Activated naive CD4-positive, alpha-beta T cell treated with anti-CD3 and anti-CD28 coated beads for 36 hours (primary cell): ENCODE data around the gene FAM131C. TPM values are rescaled to one million over a fixed set of nuclear protein-coding genes. Genes with fewer than 3 reads are reported as not detected.
"Not testable (repeated sequence)": the region's sequence is repeated elsewhere in the genome, so short reads cannot be mapped to it uniquely, and the experiment has no call there.

Experiments used
- CTCF ChIA-PET: fragments of 350-600 bp; sonication (Branson Sonifier 250); formaldehyde crosslinking; loops from one replicate; lab custom pipeline; 2021; ENCODE audit warnings: antibody characterized with exemption; lab: Charles Lee
- DNase-seq: peaks from one replicate; pipeline ENCODE4 v3.0.0-alpha.2; 2020
- H3K27ac Mint-ChIP-seq: one replicate; pipeline ENCODE4 v1.8.0; 2021; ENCODE audit warnings: mild to moderate bottlenecking, mixed read lengths
- H3K27me3 Mint-ChIP-seq: one replicate; pipeline ENCODE4 v1.8.0; 2021; ENCODE audit warnings: low read depth, mixed read lengths
- H3K36me3 Mint-ChIP-seq: one replicate; pipeline ENCODE4 v1.8.0; 2021; ENCODE audit warnings: low read depth, mixed read lengths
- H3K4me1 Mint-ChIP-seq: one replicate; pipeline ENCODE4 v1.8.0; 2021; ENCODE audit warnings: low read depth, mixed read lengths
- H3K4me3 Mint-ChIP-seq: one replicate; pipeline ENCODE4 v1.8.0; 2021; ENCODE audit warnings: mild to moderate bottlenecking, moderate library complexity, mixed read lengths
- H3K9me3 Mint-ChIP-seq: one replicate; pipeline ENCODE4 v1.8.0; 2021; ENCODE audit warnings: mixed read lengths
- intact Hi-C: fragments of 100-400 bp; cut with micrococcal nuclease; formaldehyde crosslinking; loops from one replicate; pipeline ENCODE4 v1.15.1; 2023
- total RNA-seq, 2 experiments: library from RNA; stranded (reverse); gene quantifications; one replicate each; pipeline ENCODE4 v1.2.3, GENCODE V29; 2021

The FAM131C gene
- total RNA-seq, 2 experiments from 2014 or later: not detected

GRCh38 chr1:16036461-16036860, 37.0 kb downstream of the FAM131C start:
- H3K4me3 Mint-ChIP-seq, DNase-seq, intact Hi-C loops, H3K36me3 Mint-ChIP-seq, H3K27me3 Mint-ChIP-seq, H3K9me3 Mint-ChIP-seq, H3K27ac Mint-ChIP-seq, H3K4me1 Mint-ChIP-seq: not testable (repeated sequence)
- CTCF ChIA-PET: interaction anchor here (0.5 kb wide), 1 partner anchor 156 kb away, joined by 5 read pairs; no protein-coding TSS in a partner anchor

GRCh38 chr1:16033103-16033632, 40.3 kb downstream of the FAM131C start:
- CTCF ChIA-PET: interaction anchor here (0.7 to 1.3 kb wide), 2 partner anchors 25 to 41 kb away, joined by 3 to 4 read pairs; no protein-coding TSS in a partner anchor
- not testable (repeated sequence) for H3K27ac Mint-ChIP-seq, H3K4me1 Mint-ChIP-seq, DNase-seq, H3K4me3 Mint-ChIP-seq, H3K36me3 Mint-ChIP-seq, H3K9me3 Mint-ChIP-seq
- peaks cover 17% of the 10 kb centered on the region for H3K27me3 Mint-ChIP-seq
- intact Hi-C loops: loop anchor here (1.0 kb wide), 2 partner anchors 24 kb away; no protein-coding TSS in a partner anchor

GRCh38 chr1:16032388-16033102, 40.9 kb downstream of the FAM131C start:
- Mint-ChIP-seq H3K36me3 (no peaks in the 10 kb centered on the region), H3K27ac (no peak overlapping the region), H3K4me3 (no peak overlapping the region), H3K4me1 (peaks cover 2% of the 10 kb centered on the region), H3K9me3 (no peaks in the 10 kb centered on the region), H3K27me3 (peaks cover 17% of the 10 kb centered on the region)
- intact Hi-C loops: loop anchor here (1.0 kb wide), 2 partner anchors 23 to 25 kb away; no protein-coding TSS in a partner anchor
- DNase-seq: peak; percentile 70
- CTCF ChIA-PET: interaction anchor here (1.3 to 1.7 kb wide), 2 partner anchors 24 to 38 kb away, joined by 3 to 4 read pairs; no protein-coding TSS in a partner anchor

- CTCF ChIA-PET: interaction anchor here (0.6 to 1.7 kb wide), 2 partner anchors 39 to 239 kb away, joined by 3 to 4 read pairs; no protein-coding TSS in a partner anchor
- H3K27me3 Mint-ChIP-seq: peaks cover 17% of the 10 kb centered on the region
Measured at GRCh38 chr1:16031551-16031950, 41.9 kb downstream of the FAM131C start.

GRCh38 chr1:16029288-16029687, 44.2 kb downstream of the FAM131C start:
- intact Hi-C loops: no loop called here
- no peaks in the 10 kb centered on the region for H3K36me3 Mint-ChIP-seq
- no peak overlapping the region for H3K4me3 Mint-ChIP-seq
- no peaks in the 10 kb centered on the region for H3K9me3 Mint-ChIP-seq
- H3K27me3 Mint-ChIP-seq: peaks cover 17% of the 10 kb centered on the region
- peaks cover 4% of the 10 kb centered on the region for H3K4me1 Mint-ChIP-seq
- DNase-seq: no peak
- H3K27ac Mint-ChIP-seq: no peak overlapping the region
- CTCF ChIA-PET: no interaction called here

More at GRCh38 chr1:16031551-16031950, 41.9 kb downstream of the FAM131C start:
- intact Hi-C loops: no loop called here
- H3K36me3 Mint-ChIP-seq: no peaks in the 10 kb centered on the region
- H3K4me1 Mint-ChIP-seq: peaks cover 4% of the 10 kb centered on the region
- no peak overlapping the region for H3K4me3 Mint-ChIP-seq
- no peak overlapping the region for H3K27ac Mint-ChIP-seq
- no peaks in the 10 kb centered on the region for H3K9me3 Mint-ChIP-seq
- no peak for DNase-seq

GRCh38 chr1:16029003-16029268, 44.5 kb downstream of the FAM131C start:
- CTCF ChIA-PET, DNase-seq, H3K27ac Mint-ChIP-seq: not testable (repeated sequence)

GRCh38 chr1:16028237-16029002, 45.0 kb downstream of the FAM131C start:
- DNase-seq: no peak
- CTCF ChIA-PET: no interaction called here
- Mint-ChIP-seq H3K4me1 (peaks cover 4% of the 10 kb centered on the region), H3K4me3 (no peak overlapping the region), H3K36me3 (no peaks in the 10 kb centered on the region), H3K27me3 (peaks cover 17% of the 10 kb centered on the region), H3K9me3 (no peaks in the 10 kb centered on the region), H3K27ac (no peak overlapping the region)
- intact Hi-C loops: no loop called here

More at GRCh38 chr1:16029003-16029268, 44.5 kb downstream of the FAM131C start:
- intact Hi-C loops, H3K9me3 Mint-ChIP-seq, H3K4me3 Mint-ChIP-seq, H3K36me3 Mint-ChIP-seq, H3K4me1 Mint-ChIP-seq: not testable (repeated sequence)
- peaks cover 17% of the 10 kb centered on the region for H3K27me3 Mint-ChIP-seq

- H3K4me1 Mint-ChIP-seq: peaks cover 4% of the 10 kb centered on the region
- no peak for DNase-seq
- no peak overlapping the region for H3K27ac Mint-ChIP-seq
- intact Hi-C loops: no loop called here
- no peak overlapping the region for H3K4me3 Mint-ChIP-seq
- H3K9me3 Mint-ChIP-seq: no peaks in the 10 kb centered on the region
- no peaks in the 10 kb centered on the region for H3K36me3 Mint-ChIP-seq
- peaks cover 15% of the 10 kb centered on the region for H3K27me3 Mint-ChIP-seq
- CTCF ChIA-PET: no interaction called here
Measured at GRCh38 chr1:16026723-16027484, 46.5 kb downstream of the FAM131C start.

- peaks cover 15% of the 10 kb centered on the region for H3K27me3 Mint-ChIP-seq
- H3K36me3 Mint-ChIP-seq, intact Hi-C loops, DNase-seq, CTCF ChIA-PET, H3K4me1 Mint-ChIP-seq, H3K27ac Mint-ChIP-seq, H3K9me3 Mint-ChIP-seq, H3K4me3 Mint-ChIP-seq: not testable (repeated sequence)
Measured at GRCh38 chr1:16026302-16026701, 47.1 kb downstream of the FAM131C start.

GRCh38 chr1:16023050-16023653, 50.3 kb downstream of the FAM131C start:
- no peaks in the 10 kb centered on the region for H3K36me3 Mint-ChIP-seq
- CTCF ChIA-PET: interaction anchor here (1.4 kb wide), 1 partner anchor 13 kb away, joined by 6 read pairs; no protein-coding TSS in a partner anchor
- peaks cover under 1% of the 10 kb centered on the region for H3K27me3 Mint-ChIP-seq
- H3K27ac Mint-ChIP-seq: no peak overlapping the region
- intact Hi-C loops: no loop called here
- no peak overlapping the region for H3K4me3 Mint-ChIP-seq
- DNase-seq: no peak
- H3K9me3 Mint-ChIP-seq: no peaks in the 10 kb centered on the region
- H3K4me1 Mint-ChIP-seq: peaks cover 4% of the 10 kb centered on the region

- Mint-ChIP-seq H3K4me1 (peaks cover under 1% of the 10 kb centered on the region), H3K4me3 (no peak overlapping the region), H3K27ac (no peak overlapping the region), H3K36me3 (no peaks in the 10 kb centered on the region), H3K27me3 (no peaks in the 10 kb centered on the region), H3K9me3 (no peaks in the 10 kb centered on the region)
- DNase-seq: no peak
- CTCF ChIA-PET: interaction anchor here (1.4 kb wide), 1 partner anchor 14 kb away, joined by 3 read pairs; no protein-coding TSS in a partner anchor
- intact Hi-C loops: no loop called here
Measured at GRCh38 chr1:16022393-16022792, 51.1 kb downstream of the FAM131C start.
